Measurements from ENCODE around the gene CST1.
"Not testable (repeated sequence)": the region's sequence is repeated elsewhere in the genome, so short reads cannot be mapped to it uniquely, and the experiment has no call there.

The CST1 gene

GRCh38 chr20:23754731-23755130 lies 4.0 kb upstream of the CST1 start:
- no peak for DNase-seq

DNA sequence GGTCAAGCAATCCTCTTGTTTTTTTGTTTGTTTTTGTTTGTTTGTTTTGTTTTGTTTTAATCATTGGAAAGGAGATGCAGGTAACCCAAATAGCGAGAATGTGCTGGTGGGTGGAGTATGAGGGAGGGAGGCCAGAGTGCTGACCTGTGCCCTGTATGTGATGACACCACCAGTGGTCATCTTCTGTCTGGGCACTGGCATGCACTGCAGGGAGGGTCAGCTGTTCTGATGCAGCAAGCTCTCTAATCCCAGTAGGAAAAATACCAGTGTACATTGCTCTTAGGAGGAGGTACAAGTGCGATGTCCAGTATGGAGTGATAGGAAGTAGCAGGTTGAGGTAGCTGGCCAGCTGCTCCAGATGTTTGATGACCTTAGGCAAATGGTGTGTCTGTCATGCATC lies 2.9 kb upstream of the CST1 start:
- no peak for DNase-seq

- DNase-seq: no peak
These were observed 2.4 kb upstream of the CST1 start for GRCh38 chr20:23753194-23753548.

- DNase-seq: no peak
These were observed 1.9 kb upstream of the CST1 start for GRCh38 chr20:23752481-23753193.

DNA sequence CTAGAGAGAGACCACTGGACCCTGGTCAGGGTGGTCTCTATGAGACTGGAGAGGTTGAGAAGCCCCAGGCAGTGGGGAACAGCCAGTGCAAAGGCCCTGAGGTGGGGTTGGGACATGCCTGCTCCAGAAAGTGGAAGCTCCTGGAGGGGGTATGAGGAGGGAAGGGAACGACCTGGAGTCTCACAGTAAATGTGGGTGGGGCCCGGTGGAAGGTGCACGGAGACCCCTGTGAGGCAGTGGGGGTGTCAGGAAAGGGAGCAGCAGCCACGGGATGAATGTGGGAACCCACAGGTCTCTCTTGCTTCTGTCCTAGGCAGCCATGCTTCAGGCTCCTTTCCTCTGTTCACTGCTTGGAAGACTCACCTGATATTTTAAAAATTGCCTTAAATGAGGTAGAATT lies 1.3 kb upstream of the CST1 start:
- no peak for DNase-seq

- no peak for DNase-seq
These were observed 989 bp downstream of the CST1 start for GRCh38 chr20:23749746-23750145.

- not testable (repeated sequence) for DNase-seq
These were observed 1.8 kb downstream of the CST1 start for GRCh38 chr20:23748975-23749374.

DNA sequence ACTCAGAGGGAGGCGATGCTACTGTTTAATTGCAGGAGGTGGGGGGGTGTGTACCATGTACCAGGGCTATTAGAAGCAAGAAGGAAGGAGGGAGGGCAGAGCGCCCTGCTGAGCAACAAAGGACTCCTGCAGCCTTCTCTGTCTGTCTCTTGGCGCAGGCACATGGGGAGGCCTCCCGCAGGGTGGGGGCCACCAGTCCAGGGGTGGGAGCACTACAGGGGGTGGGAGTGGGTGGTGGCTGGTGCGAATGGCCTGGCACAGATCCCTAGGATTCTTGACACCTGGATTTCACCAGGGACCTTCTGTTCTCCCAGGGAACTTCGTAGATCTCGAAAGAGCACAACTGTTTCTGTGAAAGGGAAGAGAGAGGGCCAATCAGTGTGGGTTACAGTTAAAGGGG lies 3.2 kb downstream of the CST1 start:
- DNase-seq: not testable (repeated sequence)

GRCh38 chr20:23747092-23747491 lies 3.6 kb downstream of the CST1 start:
- not testable (repeated sequence) for DNase-seq

DNA sequence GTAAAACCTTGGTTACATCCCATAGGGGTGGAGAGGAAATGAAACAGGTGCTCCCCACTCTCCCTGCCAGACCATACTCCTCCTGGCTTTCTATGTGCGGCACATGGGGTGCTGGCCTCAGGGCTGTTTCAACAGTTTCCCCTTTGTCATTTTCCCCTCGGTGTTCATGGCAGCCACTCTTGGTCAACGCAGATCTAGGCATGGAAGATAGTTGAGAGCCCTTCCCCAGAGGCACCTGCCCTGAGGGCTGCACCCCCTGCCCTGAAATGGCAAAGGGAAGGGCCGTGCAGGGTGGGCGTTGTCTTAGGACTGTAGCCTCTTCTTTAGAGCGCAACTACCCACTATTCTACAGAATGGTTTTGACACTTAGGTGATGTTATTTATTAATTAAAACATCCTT lies 4.4 kb downstream of the CST1 start:
- no peak for DNase-seq

DNA sequence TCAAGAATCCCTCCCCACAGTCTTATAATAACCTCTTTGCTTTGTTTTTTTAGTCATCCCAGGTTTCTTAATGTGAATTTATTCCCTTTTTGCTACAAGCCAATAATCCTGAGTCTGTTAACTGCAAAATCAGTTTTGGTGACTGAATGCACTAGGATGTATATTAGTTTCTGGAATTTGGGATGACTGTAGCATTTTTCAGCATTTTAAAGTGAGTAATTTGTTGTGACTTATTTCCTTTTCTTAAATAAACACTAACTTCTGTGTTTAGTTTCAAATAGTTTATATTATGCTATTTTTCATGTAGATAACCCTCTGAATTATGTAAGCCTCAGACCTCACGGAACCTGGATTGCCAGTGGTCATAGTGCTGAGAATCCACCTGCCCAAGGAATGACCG lies 5.5 kb downstream of the CST1 start:
- no peak for DNase-seq

GRCh38 chr20:23744817-23745216 lies 5.9 kb downstream of the CST1 start:
- no peak for DNase-seq

GRCh38 chr20:23735391-23735790 lies 15.3 kb downstream of the CST1 start:
- not testable (repeated sequence) for DNase-seq

- not testable (repeated sequence) for DNase-seq
These were observed 15.8 kb downstream of the CST1 start for GRCh38 chr20:23734949-23735348.

DNA sequence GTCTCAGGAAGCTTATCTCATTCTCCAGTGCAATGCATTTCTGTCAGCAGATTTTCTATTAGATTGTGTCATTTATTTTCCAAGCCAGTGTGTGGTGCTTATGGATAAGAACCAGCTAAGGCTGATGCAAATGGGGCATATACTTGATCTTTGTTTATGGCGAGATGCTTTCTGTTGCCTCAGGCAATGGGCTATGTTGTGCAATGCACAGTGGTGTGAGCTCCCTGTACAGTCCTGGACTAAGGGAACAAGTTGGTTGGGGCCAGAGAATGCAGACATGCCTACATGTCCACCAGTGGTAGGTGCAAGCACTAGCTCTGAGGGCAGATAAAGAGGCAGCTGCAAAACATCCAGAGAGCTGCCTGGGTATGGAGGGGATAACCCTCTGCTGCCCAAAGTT lies 16.3 kb downstream of the CST1 start:
- not testable (repeated sequence) for DNase-seq

GRCh38 chr20:23727016-23727415 lies 23.7 kb downstream of the CST1 start:
- no peak for DNase-seq

- DNase-seq: no peak
These were observed 25.6 kb downstream of the CST1 start for GRCh38 chr20:23725102-23725501.

- peak; percentile 48 for DNase-seq
These were observed 27.0 kb downstream of the CST1 start for GRCh38 chr20:23723659-23724307.

- not testable (repeated sequence) for DNase-seq
These were observed 27.9 kb downstream of the CST1 start for GRCh38 chr20:23722851-23723250.

GRCh38 chr20:23721962-23722361 lies 28.8 kb downstream of the CST1 start:
- DNase-seq: no peak

DNA sequence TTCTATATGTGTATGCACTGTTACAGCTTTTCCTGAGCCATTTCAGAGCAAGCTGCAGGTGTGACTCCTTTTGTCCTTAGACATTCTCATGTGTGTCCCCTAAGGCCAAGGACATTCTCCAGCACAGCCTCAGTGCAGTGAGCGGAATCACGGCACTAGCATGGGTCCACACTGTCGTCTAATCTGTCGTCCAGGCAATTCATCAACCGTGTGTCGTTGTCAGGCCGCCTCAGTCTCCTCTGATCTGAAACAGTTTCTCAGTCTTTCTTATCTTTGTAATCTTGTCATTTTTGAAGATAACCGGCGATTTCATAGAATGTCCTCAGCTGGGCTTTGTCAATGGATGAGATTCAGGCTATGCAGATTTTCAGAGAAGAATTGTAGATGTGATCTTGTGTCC lies 31.4 kb downstream of the CST1 start:
- DNase-seq: not testable (repeated sequence)

DNA sequence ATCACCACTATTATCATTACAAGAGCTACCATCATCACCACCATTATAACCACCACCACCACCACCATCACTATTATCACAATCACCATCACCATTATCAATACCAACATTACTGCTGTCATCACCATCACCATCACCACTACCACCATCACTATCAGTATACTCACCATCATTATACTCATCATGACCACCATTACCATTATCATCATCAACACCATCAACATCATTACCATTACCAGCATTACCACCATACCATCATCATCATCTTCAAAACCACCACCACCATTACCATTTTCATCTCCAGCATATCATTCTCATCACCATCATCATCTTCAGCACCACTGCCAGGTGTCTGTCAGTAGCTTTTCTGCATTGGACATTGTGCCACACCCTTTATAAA lies 39.0 kb downstream of the CST1 start:
- DNase-seq: not testable (repeated sequence)

GRCh38 chr20:23710771-23711170 lies 40.0 kb downstream of the CST1 start:
- no peak for DNase-seq

GRCh38 chr20:23705895-23706294 lies 44.8 kb downstream of the CST1 start:
- no peak for DNase-seq

- DNase-seq: no peak
These were observed 48.7 kb downstream of the CST1 start for GRCh38 chr20:23702021-23702420.

Data from stimulated activated CD8-positive, alpha-beta memory T cell treated with anti-CD3 and anti-CD28 coated beads, Interleukin-4, amount 100 ng/mL, for 48 hours (primary cell).